Epidermal melanocyte (primary cell): ENCODE results near the gene MYO7B.

Experiments
- DNase-seq: peaks from one replicate; pipeline ENCODE4 v3.0.0; 2011; ENCODE audit warnings: low spot score; ENCODE audit not compliant: insufficient read length

Gene MYO7B

GRCh38 chr2:127661072-127661649, 125.7 kb downstream of the MYO7B start:
- no peak for DNase-seq

GRCh38 chr2:127661949-127662510, 126.5 kb downstream of the MYO7B start:
- no peak for DNase-seq

GRCh38 chr2:127662937-127663565, 127.6 kb downstream of the MYO7B start:
- no peak for DNase-seq

GRCh38 chr2:127663566-127664064, 128.1 kb downstream of the MYO7B start:
- DNase-seq, result no peak

GRCh38 chr2:127664065-127664894, 128.8 kb downstream of the MYO7B start:
- DNase-seq, result no peak

GRCh38 chr2:127664895-127665225, 129.4 kb downstream of the MYO7B start:
- DNase-seq, result no peak

GRCh38 chr2:127665267-127665893, 129.9 kb downstream of the MYO7B start:
- DNase-seq, result no peak

GRCh38 chr2:127669056-127669455, 133.6 kb downstream of the MYO7B start:
- peak; percentile 56 for DNase-seq

- DNase-seq, result no peak
These were observed 134.8 kb downstream of the MYO7B start for GRCh38 chr2:127670055-127670956.

- DNase-seq, result no peak
These were observed 135.4 kb downstream of the MYO7B start for GRCh38 chr2:127670957-127671290.

- no peak for DNase-seq
These were observed 136.2 kb downstream of the MYO7B start for GRCh38 chr2:127671557-127672302.

- no peak for DNase-seq
These were observed 137.1 kb downstream of the MYO7B start for GRCh38 chr2:127672341-127673224.

- DNase-seq, result no peak
These were observed 138.0 kb downstream of the MYO7B start for GRCh38 chr2:127673291-127674069.

GRCh38 chr2:127674241-127675209, 139.0 kb downstream of the MYO7B start:
- no peak for DNase-seq

GRCh38 chr2:127675331-127676261, 140.1 kb downstream of the MYO7B start, which contains the start of gene LIMS2:
Gene LIMS2, minus strand, starts transcription at chr2:127675530. Its CDS starts 506 bp downstream, at chr2:127675024.
- DNase-seq, result peak; percentile 80

GRCh38 chr2:127676906-127677305, 141.4 kb downstream of the MYO7B start:
- no peak for DNase-seq
